NCI-H146 treated with DMSO at 0.1 percent for 48 hours (cell line): Measurements from ENCODE around the gene VPS37C.
"Not testable (repeated sequence)": the region's sequence is repeated elsewhere in the genome, so short reads cannot be mapped to it uniquely, and the experiment has no call there.

Source experiments
- DNase-seq: peaks from one replicate; lab custom pipeline; 2025; ENCODE audit not compliant: unreplicated experiment; lab: John Stamatoyannopoulos, UW

VPS37C gene

GRCh38 chr11:61161190-61162091, at the start of gene VPS37C:
Gene VPS37C, minus strand, starts transcription at chr11:61161426. Its CDS starts 22,597 bp downstream, at chr11:61138829.
- DNase-seq = peak; percentile 81

DNA sequence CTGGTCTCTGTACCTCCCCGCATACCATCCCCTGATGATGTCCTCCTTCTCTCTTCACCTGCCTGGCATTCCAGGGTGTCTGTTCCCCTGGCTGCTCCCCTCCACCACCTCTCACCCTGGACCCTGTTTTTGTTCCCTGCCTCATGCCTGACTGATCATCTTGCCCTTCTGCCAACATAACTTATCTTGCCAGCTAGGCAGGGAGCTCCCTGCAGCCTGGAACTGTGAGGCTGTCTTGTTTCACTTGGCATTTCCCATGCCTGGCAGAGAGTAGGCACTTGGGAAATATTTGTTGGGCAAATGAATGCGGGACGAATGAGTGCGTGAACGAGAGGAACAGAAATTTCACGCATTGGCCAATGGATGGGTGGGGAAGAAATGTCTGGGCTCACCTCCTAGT, 49.4 kb upstream of the VPS37C start:
- not testable (repeated sequence) for DNase-seq

- not testable (repeated sequence) for DNase-seq
Observed at GRCh38 chr11:61207636-61208310, 46.5 kb upstream of the VPS37C start.

- not testable (repeated sequence) for DNase-seq
Observed at GRCh38 chr11:61204502-61205059, 43.4 kb upstream of the VPS37C start.

GRCh38 chr11:61203873-61204272, 42.6 kb upstream of the VPS37C start:
- DNase-seq = not testable (repeated sequence)

DNA sequence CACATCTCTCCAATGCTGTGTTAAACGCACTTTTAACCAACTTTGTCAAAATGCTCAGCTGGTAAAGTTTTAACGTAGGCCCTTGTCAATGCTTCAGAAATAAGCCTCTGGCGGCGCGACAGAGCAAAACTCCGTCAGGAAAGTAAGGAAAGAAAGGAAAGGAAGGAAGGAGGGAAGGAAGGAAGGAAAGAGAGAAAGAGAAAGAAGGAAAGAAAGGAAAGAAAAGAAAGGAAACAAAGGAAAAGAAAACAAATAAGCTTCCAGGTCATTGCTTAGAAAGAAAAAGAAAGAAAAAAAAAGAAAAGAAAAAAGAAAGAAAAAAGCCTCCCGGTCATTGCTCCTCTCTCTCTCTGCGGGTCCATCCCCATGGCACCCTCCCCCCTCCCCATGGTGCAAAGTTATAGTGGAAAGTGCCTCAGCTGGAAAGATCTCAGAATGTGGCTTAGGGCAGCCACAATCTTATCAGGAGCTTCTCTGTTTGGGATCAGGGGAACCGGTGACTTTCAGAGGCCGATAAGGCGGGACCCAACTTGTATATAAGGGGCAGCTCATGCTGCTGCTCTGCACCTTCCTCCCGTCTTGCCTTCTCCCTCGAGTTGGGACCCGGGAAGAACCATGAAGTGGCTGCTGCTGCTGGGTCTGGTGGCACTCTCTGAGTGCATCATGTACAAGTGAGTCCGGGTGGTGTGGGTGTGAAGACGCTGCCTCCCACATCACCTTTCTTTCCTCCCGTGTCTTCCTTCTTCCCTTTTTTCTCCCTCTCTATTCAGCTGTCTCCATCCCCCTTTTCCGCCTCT, 41.9 kb upstream of the VPS37C start, which contains the start of gene PGA3:
Gene PGA3, plus strand, starts transcription at position 566 of the 797 bp plus-strand sequence. Its CDS starts 50 bp downstream, at position 616.
- DNase-seq = not testable (repeated sequence)

DNA sequence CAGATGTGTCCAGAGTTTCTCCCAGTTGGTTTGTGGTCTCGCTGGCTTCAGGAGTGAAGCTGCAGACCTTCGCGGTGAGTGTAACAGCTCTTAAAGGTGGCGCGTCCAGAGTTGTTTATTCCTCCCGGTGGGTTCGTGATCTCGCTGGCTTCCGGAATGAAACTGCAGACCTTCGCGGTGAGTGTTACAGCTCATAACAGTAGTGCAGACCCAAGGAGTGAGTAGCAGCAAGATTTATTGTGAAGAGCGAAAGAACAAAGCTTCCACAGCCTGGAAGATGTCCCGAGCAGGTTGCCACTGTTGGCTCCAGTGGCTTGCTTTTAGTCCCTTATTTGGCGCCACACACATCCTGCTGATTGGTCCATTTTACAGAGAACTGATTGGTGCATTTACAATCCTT, 40.2 kb upstream of the VPS37C start:
- DNase-seq = no peak

GRCh38 chr11:61198948-61199523, 37.8 kb upstream of the VPS37C start:
- DNase-seq = no peak

- no peak for DNase-seq
Observed at GRCh38 chr11:61198361-61198760, 37.1 kb upstream of the VPS37C start.

- no peak for DNase-seq
Observed at GRCh38 chr11:61195719-61196118, 34.5 kb upstream of the VPS37C start.

GRCh38 chr11:61194981-61195695, 33.9 kb upstream of the VPS37C start:
- no peak for DNase-seq

DNA sequence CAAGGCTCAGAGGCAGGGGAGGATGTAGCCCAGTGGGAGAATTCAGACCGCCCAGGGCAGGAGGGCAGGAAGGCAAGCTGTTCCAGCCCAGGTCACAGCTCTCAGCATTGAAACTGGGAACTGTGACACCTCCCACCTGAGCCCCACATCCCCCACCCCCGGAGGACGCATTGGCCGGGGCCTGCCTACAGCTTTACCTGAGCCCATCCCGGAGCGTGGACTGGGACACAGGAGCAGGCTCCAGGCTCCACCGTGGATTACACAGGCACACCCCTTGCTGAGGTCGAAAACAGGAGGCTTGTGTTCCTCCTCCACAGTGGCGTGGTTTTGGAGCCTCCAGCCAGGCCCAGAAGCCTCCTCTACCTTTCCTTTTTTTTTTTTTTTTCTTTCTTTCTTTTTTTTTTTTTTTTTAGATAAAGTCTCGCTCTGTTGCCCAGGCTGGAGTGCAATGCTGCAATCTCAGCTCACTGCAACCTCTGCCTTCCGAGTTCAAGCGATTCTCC, 33.0 kb upstream of the VPS37C start:
- no peak for DNase-seq

DNA sequence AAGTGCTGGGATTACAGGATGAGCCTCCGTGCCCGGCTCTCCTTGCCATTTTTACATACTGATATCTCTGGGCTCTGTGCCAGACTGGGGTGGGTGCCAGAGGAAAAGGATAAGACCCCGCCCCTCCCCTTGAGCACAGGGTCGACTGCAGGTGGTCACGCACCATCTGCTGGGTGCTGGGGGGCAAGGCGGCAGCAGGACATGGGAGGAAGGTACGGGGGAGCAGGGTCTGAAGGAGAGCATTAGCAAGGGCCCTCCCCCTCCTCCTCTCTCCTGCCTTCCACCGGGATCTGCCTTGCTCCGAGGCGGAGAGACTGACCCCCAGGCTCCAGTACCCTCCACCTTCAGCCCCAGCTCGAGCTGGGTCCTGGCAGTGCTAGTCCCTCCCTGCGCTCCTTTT, 32.4 kb upstream of the VPS37C start:
- no peak for DNase-seq

GRCh38 chr11:61189933-61190332, 28.7 kb upstream of the VPS37C start:
- no peak for DNase-seq

- peak; percentile 77 for DNase-seq
Observed at GRCh38 chr11:61187505-61188130, 26.4 kb upstream of the VPS37C start.

DNA sequence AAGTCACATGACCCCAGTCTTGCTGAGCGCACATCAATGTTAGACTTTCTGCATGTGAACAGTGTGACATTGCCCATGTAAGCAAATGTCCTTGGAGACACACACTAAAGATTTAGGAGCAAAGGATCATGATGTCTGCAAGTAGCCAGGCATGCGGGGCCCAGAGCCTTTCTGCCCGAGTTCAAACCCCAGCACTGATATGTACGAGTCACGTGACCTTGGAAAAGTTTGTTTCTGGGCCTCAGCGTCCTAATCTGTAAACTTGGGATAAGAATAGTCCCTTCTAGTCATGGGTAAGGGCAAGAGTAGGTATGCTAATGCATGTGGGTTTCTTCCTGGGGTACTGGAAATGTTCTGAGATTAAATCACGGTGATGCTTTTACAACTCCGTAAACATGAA, 25.3 kb upstream of the VPS37C start:
- no peak for DNase-seq

DNA sequence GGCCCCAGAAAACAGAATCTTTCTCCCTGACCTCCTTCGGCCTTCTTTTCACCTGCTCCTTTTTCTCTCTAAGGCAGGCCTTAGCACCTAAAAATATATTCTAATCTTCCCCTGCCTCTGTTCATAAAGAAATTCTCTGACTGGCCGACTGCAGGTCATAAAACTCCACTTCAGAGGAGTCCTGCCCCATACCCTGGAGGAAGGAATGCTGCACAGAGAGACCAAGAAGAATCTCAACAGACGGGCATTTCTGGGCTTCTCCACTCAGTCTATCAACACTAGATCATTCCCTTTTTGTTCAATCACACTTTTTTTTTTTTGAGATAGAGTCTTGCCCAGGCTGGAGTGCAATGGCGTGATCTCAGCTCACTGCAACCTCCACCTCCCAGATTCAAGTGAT, 22.4 kb upstream of the VPS37C start:
- no peak for DNase-seq

GRCh38 chr11:61181489-61181888, 20.3 kb upstream of the VPS37C start:
- no peak for DNase-seq

DNA sequence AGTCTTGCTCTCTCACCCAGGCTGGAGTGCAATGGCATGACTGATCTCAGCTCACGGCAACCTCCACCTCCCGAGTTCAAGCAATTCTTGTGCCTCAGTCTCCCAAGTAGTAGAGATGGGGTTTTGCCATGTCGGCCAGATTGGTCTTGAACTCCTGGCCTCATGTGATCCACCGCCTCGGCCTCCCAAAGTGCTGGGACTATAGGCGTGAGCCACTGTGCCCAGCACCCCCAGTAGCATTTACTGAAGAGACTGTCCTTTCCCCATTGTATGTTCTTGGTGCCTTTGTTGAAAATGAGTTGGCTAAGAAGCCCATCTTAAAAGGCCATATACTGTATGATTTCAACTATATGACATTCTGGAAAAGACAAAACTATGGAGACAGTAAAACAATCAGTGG, 19.0 kb upstream of the VPS37C start:
- DNase-seq = not testable (repeated sequence)
